Measurements from ENCODE around the gene TM9SF4. TPM values are rescaled to one million over a fixed set of nuclear protein-coding genes. Genes with fewer than 3 reads are reported as not detected.

Gene TM9SF4
- total RNA-seq, 2 donors from 2014 or later = 77.2 to 84.8 TPM

DNA sequence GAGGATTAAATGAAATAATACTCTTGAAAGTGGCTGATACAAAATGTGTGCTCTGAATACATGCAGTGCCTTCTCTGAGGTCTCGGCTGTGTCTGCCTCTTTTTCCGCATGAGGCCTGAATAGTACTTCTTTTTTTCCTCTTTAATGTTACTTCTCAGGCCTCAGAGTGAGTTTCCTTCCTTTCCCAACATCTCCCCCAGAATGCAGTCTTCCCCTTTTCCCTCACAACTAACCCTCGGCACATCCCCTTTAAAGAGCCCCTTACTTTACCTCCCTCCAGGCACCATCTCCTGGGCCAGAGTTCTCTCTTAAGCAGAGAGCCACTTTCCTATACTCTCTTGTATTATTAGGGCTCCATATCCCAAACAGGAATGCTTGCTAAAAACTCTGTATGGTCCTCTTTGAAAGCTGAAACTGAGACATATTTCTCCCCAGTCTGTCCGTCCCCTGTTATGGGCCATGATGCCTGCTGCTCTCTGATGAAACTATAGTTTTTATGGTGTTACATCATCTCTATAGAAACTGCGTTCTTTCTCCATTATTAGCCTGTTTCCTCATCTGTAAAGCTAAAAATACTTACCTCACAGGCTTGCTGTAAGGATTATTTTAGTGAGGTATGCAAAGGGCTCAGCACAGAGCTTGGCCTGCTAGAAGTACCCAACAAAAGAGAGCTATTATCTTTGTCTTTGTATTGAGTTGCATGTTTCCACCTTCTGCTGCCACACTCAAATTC is 95.8 kb downstream of the TM9SF4 start:
- peak overlapping the region; percentile 93 for H3K4me3 ChIP-seq (ENCODE audit: low read length)
- peak overlapping the region; percentile 27 for H3K27ac ChIP-seq (ENCODE audit: low read depth, low read length)

DNA sequence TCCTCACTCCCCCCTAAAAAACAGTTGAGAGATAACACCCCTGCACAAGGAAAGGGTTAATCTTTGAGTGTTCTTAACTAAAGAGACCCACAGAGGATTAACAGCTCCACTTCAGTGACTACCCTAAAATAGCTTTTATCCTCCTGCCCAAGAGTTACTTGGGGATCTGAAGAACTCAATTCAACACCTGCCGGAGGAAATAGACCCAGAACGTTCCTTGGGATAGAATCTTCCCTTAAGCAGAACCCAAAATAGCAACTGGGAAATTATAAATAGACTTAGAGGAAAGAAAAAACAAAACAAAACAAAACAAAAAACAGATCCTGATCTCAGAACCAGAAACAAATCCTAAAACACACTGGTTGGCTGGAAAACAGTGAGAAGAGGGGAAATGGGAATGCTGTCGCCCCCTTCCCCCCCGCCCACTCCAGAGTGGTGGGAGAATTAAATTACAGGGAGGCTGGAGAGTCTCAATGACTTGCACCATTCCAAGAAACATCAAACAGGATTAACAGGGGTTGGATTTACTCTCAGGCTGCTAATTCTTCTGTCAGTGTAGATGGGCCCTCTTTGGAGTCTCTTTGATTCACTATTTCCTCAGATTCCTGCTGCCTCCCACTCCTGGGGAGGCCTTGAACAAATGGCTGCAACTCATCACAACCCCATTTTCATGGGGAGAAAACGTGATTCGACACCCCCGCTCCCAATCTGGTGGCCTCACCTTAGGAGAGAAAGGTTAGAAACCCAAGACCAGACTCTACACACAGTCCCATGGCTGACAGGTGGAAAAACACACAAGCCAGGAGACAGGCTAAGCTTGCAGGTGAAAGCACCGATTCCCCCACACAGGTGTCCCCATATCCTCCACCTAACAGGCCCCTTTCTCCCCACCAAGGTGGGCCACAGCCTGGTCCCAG is 96.6 kb downstream of the TM9SF4 start:
- Mint-ChIP-seq H3K4me1 (peaks cover 50% of the 10 kb centered on the region), H3K27ac (peak overlapping the region; percentile 91), H3K27me3 (ENCODE audit: insufficient read depth) (no peaks in the 10 kb centered on the region), H3K36me3 (ENCODE audit: low read depth) (peaks cover 22% of the 10 kb centered on the region), H3K4me3 (peak overlapping the region; percentile 92), H3K9me3 (no peaks in the 10 kb centered on the region)
- peak overlapping the region; percentile 93 for H3K4me3 ChIP-seq (ENCODE audit: low read length)
- DNase-seq = no peak
- H3K27ac ChIP-seq (ENCODE audit: low read depth, low read length) = peak overlapping the region; percentile 27
- H3K9me3 ChIP-seq (ENCODE audit: control insufficient read depth, low read length) = no peaks in the 10 kb centered on the region
- H3K4me1 ChIP-seq (ENCODE audit: control insufficient read depth, insufficient read depth, low read length) = peaks cover 7% of the 10 kb centered on the region
- no peaks in the 10 kb centered on the region for H3K27me3 ChIP-seq (ENCODE audit: control insufficient read depth, insufficient read depth, low read length, poor library complexity, severe bottlenecking)
- 58 to 78% methylated on average over 3 to 7 of the region's 8 CpGs for WGBS, 2 experiments (ENCODE audit: insufficient coverage in 1 of 2, insufficient read length in 1 of 2)
- peaks cover 26% of the 10 kb centered on the region for H3K36me3 ChIP-seq (ENCODE audit: control insufficient read depth, insufficient read depth, low read length)
- peak overlapping the region; percentile 66 for H3K9ac ChIP-seq (ENCODE audit: extremely low read depth, low read length, poor library complexity, severe bottlenecking)
- TF ChIP-seq, protein P1, sequence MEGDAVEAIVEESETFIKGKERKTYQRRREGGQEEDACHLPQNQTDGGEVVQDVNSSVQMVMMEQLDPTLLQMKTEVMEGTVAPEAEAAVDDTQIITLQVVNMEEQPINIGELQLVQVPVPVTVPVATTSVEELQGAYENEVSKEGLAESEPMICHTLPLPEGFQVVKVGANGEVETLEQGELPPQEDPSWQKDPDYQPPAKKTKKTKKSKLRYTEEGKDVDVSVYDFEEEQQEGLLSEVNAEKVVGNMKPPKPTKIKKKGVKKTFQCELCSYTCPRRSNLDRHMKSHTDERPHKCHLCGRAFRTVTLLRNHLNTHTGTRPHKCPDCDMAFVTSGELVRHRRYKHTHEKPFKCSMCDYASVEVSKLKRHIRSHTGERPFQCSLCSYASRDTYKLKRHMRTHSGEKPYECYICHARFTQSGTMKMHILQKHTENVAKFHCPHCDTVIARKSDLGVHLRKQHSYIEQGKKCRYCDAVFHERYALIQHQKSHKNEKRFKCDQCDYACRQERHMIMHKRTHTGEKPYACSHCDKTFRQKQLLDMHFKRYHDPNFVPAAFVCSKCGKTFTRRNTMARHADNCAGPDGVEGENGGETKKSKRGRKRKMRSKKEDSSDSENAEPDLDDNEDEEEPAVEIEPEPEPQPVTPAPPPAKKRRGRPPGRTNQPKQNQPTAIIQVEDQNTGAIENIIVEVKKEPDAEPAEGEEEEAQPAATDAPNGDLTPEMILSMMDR (conservative IDR thresholded peaks at IDR 0.05) = no peak

More for the DNA sequence above, 95.8 kb downstream of the TM9SF4 start:
- H3K9ac ChIP-seq (ENCODE audit: extremely low read depth, low read length, poor library complexity, severe bottlenecking) = peak overlapping the region; percentile 8
- no peaks in the 10 kb centered on the region for H3K27me3 Mint-ChIP-seq (ENCODE audit: insufficient read depth)
- no peaks in the 10 kb centered on the region for H3K9me3 ChIP-seq (ENCODE audit: control insufficient read depth, low read length)
- peaks cover 7% of the 10 kb centered on the region for H3K4me1 ChIP-seq (ENCODE audit: control insufficient read depth, insufficient read depth, low read length)
- H3K4me1 Mint-ChIP-seq = peaks cover 50% of the 10 kb centered on the region
- peak overlapping the region; percentile 92 for H3K4me3 Mint-ChIP-seq
- DNase-seq = no peak
- TF ChIP-seq, protein P1 (conservative IDR thresholded peaks at IDR 0.05) = no peak
- no peaks in the 10 kb centered on the region for H3K27me3 ChIP-seq (ENCODE audit: control insufficient read depth, insufficient read depth, low read length, poor library complexity, severe bottlenecking)
- WGBS, 2 experiments (ENCODE audit: insufficient coverage in 1 of 2, insufficient read length in 1 of 2) = 91 to 95% methylated on average over 3 to 5 of the region's 5 CpGs
- peaks cover 20% of the 10 kb centered on the region for H3K36me3 Mint-ChIP-seq (ENCODE audit: low read depth)
- peaks cover 27% of the 10 kb centered on the region for H3K36me3 ChIP-seq (ENCODE audit: control insufficient read depth, insufficient read depth, low read length)
- peak overlapping the region; percentile 46 for H3K27ac Mint-ChIP-seq
- no peaks in the 10 kb centered on the region for H3K9me3 Mint-ChIP-seq

DNA sequence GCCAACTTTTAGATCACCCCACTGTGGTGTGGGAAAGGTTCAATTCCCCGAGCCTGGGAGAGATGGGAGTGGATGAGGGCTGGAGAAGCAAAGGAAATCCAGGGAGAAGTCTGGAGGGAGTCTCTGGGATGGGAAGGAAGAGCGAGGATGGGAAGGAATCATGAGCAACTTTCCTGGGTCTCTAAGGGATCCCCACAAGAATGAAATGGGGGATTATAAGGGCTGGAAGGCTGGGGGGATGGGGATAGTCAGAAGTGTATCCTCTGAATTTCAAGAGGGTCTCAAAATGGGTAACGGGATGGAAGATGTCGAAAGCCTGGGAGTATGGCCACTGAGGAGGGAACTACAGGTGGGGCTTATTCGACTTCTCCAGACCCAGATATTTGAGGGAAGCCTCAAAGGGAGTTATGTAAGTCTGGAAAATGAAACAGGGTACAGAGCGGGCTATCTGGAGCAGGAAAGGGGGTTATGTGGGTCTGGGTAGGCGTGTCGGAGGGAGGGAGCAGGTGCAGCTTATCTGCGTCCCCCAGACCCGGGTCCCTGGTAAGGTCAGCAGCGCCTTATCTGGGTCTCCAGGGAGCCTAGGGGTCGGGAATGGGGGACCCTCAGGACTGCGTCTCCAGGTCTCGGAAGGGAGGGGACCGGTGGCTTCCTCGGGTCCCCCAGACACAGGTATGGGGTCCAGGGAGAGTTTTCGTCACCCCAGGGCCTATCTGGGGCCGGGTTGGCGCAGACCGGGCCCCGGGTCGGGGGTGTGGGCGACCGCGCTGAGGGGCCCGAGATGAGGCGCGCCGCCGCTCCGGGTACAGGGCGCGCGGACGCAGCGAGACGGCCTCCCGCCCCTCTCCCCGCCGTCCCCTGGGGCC is 97.5 kb downstream of the TM9SF4 start:
- Mint-ChIP-seq H3K9me3 (no peaks in the 10 kb centered on the region), H3K4me3 (peak overlapping the region; percentile 92), H3K27me3 (ENCODE audit: insufficient read depth) (no peaks in the 10 kb centered on the region), H3K4me1 (peaks cover 50% of the 10 kb centered on the region), H3K27ac (peak overlapping the region; percentile 91), H3K36me3 (ENCODE audit: low read depth) (peaks cover 21% of the 10 kb centered on the region)
- peak overlapping the region; percentile 93 for H3K4me3 ChIP-seq (ENCODE audit: low read length)
- H3K27ac ChIP-seq (ENCODE audit: low read depth, low read length) = peak overlapping the region; percentile 58
- H3K9me3 ChIP-seq (ENCODE audit: control insufficient read depth, low read length) = no peaks in the 10 kb centered on the region
- H3K36me3 ChIP-seq (ENCODE audit: control insufficient read depth, insufficient read depth, low read length) = peaks cover 22% of the 10 kb centered on the region
- TF ChIP-seq, protein P1 (conservative IDR thresholded peaks at IDR 0.05) = no peak
- peaks cover 7% of the 10 kb centered on the region for H3K4me1 ChIP-seq (ENCODE audit: control insufficient read depth, insufficient read depth, low read length)
- no peaks in the 10 kb centered on the region for H3K27me3 ChIP-seq (ENCODE audit: control insufficient read depth, insufficient read depth, low read length, poor library complexity, severe bottlenecking)
- H3K9ac ChIP-seq (ENCODE audit: extremely low read depth, low read length, poor library complexity, severe bottlenecking) = peak overlapping the region; percentile 66
- DNase-seq = peak; percentile 65
- 4 to 21% methylated on average over 7 to 40 of the region's 40 CpGs for WGBS, 2 experiments (ENCODE audit: insufficient coverage in 1 of 2, insufficient read length in 1 of 2)

All from endodermal cell (in vitro differentiated cells).